Epithelial cell of proximal tubule (primary cell): ENCODE results near the gene TMCC3. TPM values are rescaled to one million over a fixed set of nuclear protein-coding genes. Genes with fewer than 3 reads are reported as not detected.

Experiments used
- DNase-seq: peaks from one replicate; pipeline ENCODE4 v3.0.0-alpha.2; 2011; ENCODE audit warnings: low read depth
- H3K4me3 ChIP-seq: 2 replicates; pipeline ENCODE4 v1.5.1; 2011; ENCODE audit warnings: low read depth, mild to moderate bottlenecking, low read length
- total RNA-seq: library from RNA; depleted of rRNA; stranded (reverse); fragments of >200 nt; gene quantifications from 2 replicates; pipeline ENCODE4 v1.2.3, GENCODE V29; 2015
- TF ChIP-seq, protein P1 (sequence below): conservative IDR thresholded peaks from 2 replicates; pipeline ENCODE4 v1.5.1; 2012; ENCODE audit warnings: low read depth, mild to moderate bottlenecking, low read length

TMCC3 gene
- total RNA-seq, 1 donor from 2014 or later: 11.8 TPM

DNA sequence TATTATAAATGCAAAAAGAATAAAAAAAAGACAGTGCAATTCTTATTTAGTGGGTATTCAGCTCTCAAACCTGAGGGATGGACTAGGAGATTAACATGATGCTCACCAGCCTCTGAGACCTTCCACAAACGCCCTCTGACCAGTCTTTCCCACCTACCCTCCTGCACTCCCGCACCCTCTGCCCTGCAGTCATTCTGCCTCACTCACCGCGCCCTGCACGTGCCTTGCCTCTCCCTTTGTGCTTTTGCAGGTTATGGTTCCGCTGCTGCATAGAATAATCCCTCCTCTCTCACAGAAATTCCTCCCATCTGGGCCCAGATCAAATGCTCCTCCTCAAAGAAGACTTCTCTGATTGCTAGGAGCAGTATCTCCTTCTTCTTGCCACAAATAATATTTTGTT lies 28.5 kb upstream of the TMCC3 start:
- DNase-seq: no peak
- H3K4me3 ChIP-seq: no peak overlapping the region
- TF ChIP-seq, protein P1, sequence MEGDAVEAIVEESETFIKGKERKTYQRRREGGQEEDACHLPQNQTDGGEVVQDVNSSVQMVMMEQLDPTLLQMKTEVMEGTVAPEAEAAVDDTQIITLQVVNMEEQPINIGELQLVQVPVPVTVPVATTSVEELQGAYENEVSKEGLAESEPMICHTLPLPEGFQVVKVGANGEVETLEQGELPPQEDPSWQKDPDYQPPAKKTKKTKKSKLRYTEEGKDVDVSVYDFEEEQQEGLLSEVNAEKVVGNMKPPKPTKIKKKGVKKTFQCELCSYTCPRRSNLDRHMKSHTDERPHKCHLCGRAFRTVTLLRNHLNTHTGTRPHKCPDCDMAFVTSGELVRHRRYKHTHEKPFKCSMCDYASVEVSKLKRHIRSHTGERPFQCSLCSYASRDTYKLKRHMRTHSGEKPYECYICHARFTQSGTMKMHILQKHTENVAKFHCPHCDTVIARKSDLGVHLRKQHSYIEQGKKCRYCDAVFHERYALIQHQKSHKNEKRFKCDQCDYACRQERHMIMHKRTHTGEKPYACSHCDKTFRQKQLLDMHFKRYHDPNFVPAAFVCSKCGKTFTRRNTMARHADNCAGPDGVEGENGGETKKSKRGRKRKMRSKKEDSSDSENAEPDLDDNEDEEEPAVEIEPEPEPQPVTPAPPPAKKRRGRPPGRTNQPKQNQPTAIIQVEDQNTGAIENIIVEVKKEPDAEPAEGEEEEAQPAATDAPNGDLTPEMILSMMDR: no peak

DNA sequence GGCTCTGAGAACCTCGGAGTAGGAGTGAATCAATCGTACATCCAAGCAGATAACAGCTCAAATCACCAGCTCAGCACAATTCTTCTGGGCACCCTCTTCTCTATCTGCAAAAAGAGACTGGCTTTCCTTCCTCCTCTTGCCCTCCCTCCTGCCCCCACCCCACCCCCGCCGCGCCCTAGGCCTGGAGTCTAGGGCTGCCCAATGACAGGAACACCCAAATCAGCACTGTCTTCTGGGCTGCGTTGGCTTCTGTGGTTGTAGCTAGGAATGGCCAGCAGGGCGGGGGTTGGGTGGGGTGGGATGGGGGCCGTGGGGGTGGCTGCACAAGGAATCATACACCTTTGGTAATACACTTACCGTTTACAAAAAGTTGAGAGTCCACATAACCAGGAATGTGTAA lies 28.0 kb upstream of the TMCC3 start:
- TF ChIP-seq, protein P1: no peak
- no peak overlapping the region for H3K4me3 ChIP-seq
- no peak for DNase-seq

DNA sequence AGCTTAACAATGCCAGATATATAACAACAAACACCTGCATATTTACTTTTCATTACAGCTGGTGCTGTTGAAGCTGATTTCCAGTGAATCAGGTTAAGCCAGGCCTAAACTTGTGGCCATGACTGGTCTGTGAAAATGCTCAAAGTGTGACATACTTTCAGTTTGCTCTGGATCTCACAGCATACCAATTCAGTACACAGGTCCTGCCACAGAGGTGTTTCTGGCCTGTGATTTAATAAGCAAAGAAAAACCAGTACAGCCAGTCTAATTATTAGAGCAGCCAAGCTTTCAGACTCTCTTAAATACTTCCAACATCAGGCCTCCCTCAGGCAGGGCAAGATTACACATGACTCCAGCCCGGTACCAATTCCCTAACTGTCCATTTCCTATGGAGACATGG lies 27.4 kb upstream of the TMCC3 start:
- no peak for DNase-seq
- no peak overlapping the region for H3K4me3 ChIP-seq
- TF ChIP-seq, protein P1: no peak

DNA sequence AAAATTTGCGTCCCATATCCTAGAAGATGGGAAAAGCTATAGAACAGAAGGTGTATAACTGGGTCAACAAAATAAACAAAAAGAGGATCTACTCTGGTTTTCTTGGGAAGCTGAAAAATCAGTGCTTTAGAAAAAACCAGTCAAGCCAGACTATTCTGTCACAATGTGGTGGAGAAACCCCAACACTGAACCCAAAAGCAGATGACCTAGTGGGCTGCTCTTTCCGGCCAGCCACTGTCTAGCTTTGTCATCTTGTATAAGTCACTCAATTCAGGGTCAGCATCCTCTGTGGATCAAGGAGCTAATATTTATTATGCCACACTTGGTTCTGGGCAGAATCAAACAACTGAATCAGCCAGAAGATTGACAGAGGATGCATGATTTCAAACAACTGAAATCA lies 26.6 kb upstream of the TMCC3 start:
- no peak overlapping the region for H3K4me3 ChIP-seq
- DNase-seq: no peak
- TF ChIP-seq, protein P1: no peak

DNA sequence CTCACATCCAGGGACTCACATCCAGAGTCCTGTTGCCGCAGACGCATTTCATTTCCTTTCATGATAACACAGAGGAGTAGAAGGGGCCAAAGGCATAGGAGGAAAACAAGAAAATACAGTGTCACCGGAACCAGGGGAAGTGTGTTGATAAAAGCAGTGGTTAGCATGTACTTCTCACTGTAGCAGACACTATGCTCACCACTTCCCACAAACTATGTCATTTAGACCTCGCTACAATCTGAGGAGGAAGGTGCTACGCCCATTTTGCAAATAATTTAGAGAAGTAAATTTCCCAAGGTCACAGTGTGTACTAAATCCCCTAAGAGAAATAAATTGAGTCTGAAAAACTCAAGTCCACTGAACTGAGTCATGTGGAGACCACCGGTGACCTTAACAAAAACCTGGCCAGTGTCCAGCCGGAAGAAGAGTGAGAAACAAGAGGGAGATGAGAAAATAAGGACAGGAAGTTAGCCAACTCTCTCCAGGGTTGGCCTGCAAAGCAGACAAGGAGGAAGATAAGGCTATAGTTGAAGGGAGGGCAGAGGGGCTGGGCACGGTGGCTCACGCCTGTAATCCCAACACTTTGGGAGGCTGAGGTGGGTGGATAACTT lies 25.8 kb upstream of the TMCC3 start:
- no peak overlapping the region for H3K4me3 ChIP-seq
- TF ChIP-seq, protein P1: no peak
- DNase-seq: no peak

DNA sequence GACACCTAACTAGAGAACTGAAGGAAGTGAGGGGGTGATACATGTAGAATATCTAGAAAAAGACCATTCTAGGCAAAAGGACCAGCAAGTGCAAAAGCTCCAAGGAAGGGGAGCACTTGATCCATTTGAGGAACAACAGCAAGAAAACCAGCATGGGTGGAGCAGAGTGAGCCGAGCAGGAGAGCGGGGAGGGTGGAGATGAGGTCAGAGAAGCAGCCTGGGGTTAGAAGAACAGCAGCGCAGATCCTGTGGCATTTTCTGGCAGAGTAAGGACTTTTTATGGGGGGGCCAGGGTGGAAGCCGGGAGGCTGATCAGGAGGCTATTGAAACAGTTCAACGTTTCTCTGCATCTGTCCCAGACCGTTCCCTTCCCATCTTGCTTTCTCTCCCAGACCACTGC lies 24.5 kb upstream of the TMCC3 start:
- TF ChIP-seq, protein P1: no peak
- no peak for DNase-seq

DNA sequence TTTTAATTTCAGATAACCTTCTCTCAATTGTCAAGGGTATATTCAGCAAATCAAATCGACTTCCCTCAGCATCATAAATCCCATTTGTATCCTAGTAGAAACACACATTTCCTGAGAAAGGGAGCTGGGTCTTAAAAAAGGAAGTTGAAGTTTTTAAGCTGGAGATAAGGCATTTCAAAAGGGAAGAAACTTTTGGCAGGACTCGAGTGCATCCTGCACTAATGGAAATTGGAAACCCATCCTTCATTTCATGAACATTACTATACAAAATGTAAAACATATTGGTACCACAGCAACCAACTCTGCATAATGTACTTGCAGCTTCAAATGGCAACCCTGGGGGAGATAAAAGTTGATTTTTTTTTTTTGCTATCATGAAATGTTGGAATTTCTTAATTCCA lies 23.7 kb upstream of the TMCC3 start:
- no peak for DNase-seq
- no peak overlapping the region for H3K4me3 ChIP-seq
- TF ChIP-seq, protein P1: no peak

More for the DNA sequence above, 24.5 kb upstream of the TMCC3 start:
- no peak overlapping the region for H3K4me3 ChIP-seq
